ENCODE measurements around the gene SELENOO.
A peak's percentile ranks its signal among the peaks of the same experiment; 100 is the strongest.

Gene SELENOO

DNA sequence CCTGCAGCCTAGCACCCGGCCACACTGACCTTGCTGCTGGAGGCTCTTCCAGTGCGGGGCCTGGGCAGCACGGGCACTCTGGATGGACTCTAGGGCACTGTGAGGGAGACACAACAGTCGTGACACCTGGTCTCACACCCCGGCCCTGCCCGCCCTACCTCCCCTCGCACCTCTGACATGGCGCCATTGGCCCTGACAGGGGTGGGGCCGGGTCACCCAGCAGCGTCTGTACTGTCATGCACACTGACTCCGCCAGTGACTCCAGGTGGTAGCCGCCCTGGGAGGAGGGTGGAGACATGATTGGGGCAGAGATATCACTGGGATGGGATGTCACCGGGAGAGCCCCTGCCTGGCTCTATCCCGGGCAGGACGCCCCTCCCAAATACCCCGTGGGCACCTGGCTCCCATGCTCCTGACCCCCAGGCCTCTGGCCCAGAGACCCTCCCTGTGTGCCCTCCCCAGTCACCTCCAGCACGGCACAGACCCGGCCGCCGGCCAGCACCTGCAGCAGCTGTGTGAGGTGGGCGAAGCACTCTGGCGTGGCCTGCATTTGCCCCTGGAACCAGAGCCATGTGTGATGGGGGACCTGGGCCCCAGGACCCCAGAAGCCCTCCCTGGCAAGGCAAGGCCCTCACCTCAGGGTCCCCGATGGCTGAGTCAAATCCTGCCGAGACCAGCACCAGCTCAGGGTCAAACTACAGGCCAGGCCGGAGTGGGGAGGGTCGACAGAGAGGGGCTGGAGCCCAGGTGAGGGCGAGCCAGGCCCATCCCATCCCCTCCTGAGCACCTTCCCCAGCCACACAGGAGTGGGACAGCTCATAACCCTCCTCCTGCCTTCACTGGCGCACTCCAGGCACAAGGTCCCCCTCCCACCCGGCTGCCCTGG lies 47.6 kb downstream of the SELENOO start:
- no peak for DNase-seq
- intact Hi-C loops (cut with DNase I): loop anchor here (10.0 kb wide), 1 partner anchor 256 kb away; the partner anchor contains the start of genes LMF2 and NCAPH2

GRCh38 chr22:50249341-50250248 lies 48.8 kb downstream of the SELENOO start:
- DNase-seq: no peak
- intact Hi-C loops (cut with DNase I): loop anchor here (5.0 to 10.0 kb wide), 2 partner anchors 93 to 255 kb away; partner anchors contain the start of genes LMF2, NCAPH2 and PPP6R2

- no peak for DNase-seq
- intact Hi-C loops (cut with DNase I): loop anchor here (5.0 kb wide), 1 partner anchor 92 kb away; the partner anchor contains the start of gene PPP6R2
These were observed 49.4 kb downstream of the SELENOO start for GRCh38 chr22:50250249-50250554.

DNA sequence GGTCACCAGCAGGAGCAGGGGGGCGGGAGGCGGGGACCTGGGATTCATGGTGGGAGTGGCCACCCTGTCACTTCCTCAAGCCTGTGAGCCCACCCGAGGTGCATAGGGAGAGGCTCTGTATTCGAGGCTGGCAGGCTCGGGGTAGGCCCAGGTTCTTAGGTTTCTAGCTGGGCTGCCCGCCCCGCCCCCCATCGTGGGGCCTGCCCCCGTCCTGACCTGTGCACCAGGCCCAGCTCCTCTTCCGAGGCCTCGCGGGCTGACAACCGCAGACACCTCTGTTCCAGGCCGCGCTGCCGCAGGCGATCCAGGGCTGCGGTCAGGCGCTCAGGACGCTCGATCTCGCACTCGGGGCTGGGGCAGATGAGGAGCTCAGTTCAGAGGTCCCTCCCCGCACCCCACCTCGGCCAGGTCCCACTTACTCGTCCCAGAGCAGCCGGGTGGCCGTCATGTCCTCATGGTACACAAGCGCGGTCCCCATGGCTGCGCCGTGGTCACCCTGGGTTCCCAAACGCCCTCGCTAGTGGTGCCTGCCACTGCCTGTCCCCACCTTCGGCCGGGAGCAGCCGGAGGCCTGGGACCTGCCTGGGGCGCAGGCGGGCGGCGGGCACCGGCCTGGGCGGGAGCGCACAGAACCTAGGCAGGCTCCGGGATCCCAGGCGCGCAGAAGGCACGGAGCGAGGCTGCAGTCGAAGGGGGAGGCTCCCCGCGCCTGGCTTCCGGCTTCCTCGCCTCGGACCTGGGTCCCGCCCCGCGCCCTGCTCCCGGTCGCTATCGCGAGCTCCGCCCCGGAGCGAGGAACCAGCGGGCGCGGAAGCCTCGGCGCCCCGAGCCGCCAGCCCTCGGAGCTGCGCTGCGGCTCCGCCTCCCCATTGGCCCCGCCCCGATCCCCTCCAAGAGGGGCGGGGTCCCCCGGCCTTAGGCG lies 50.0 kb downstream of the SELENOO start, which contains the start of gene HDAC10:
Gene HDAC10 (minus strand): TSS at position 711 of the 922 bp plus-strand sequence. CDS start 233 bp downstream, at position 478.
- intact Hi-C loops (cut with DNase I): loop anchor here (5.0 kb wide), 1 partner anchor 91 kb away; the partner anchor contains the start of gene PPP6R2

GRCh38 chr22:50251477-50252081 lies 50.8 kb downstream of the SELENOO start:
- DNase-seq: no peak
- intact Hi-C loops (cut with DNase I): loop anchor here (5.0 kb wide), 1 partner anchor 91 kb away; the partner anchor contains the start of gene PPP6R2

More for the DNA sequence above, 50.0 kb downstream of the SELENOO start, which contains the start of gene HDAC10:
- DNase-seq: peak in 3 of 10 donors; percentile 56 to 92 (median 87)

DNA sequence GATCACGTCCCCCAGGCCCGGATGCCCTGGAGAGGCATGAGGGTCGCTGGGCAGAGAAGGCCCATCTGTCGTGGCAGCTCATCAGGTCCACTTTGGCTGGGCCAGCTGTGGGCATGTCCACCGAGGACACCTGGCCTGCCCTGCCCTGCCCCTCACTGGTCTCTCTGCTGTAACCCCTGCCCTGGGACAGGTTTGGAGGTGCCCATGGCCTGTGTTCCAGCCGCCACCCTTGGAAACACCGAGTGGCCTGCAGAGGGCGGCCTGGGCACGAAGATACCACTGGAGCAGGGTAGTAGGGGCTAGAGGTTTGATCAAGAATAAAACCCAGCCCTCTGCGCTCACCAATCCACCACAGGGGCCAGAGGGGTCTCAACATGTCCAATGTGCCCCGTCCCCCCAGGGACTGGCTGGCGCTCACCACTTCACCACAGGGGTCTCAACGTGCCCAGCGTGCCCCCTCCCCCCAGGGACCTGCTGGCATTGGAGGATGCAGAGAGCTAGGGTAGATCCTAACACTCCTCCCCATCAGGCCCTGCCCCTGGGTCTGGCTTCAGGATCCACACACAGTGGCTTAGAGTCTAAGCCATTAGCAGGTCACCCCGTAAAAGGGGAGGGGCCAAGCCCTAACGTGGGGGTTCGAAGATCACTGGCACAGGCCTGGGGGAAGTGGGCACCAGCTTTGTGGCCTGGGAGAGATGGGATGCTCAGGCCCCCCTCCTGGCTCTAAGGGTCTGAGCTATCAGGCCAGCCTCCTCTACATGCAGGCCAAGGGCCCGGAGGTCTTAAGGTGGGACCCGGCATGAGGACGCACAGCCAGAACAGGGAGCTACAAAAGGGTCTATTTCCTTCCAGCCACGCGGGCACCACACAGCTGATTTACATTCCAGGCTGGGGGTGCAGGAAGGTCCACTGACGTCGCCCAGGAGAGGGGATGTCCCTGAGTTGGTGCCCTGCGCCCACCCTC lies 51.6 kb downstream of the SELENOO start:
- intact Hi-C loops (cut with DNase I): loop anchor here (5.0 kb wide), 1 partner anchor 90 kb away; the partner anchor contains the start of gene PPP6R2
- DNase-seq: peak in 6 of 10 donors; percentile 51 to 94 (median 64)

DNA sequence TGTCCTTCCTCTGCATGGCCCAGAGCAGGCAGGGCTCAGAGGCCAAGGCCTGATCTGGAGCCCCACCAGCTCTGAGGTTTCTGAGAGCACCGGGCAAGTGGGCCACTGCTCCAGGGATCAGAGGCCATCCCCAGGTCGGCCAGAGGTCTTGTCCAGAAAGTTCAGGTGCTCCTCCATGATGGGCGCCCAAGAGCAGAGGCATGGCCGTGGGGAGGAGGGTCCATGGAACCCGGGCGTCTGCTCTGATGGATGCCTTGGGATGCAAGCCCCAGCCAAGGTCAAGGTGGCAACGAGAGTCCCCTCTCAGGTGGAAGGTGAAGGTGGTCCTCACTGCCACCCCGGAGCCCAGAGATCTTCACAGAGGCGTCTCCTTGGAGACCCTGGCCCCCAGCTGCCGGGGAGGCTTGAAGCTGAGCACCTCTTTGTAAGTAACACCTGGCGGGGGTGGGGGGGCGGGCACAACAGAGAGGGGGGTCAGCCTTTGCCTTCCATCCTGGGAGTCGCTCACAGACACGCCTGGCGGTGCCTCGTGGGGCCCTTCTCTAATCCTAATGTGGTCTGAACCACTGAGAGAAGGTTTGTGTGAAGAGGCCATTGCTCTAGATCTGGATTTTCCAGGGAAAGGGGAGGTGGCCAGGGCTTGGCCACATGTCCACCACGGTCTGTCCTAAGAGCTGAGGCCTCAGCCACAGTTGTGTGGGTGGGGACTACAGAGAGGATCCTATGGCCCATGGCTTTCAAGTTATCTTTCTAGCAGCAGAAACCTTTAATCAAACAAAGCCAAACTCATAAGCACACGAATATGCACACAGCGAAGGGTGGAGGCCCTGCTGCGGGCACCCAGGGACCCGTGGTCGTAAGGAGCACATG lies 52.5 kb downstream of the SELENOO start:
- DNase-seq: no peak
- intact Hi-C loops (cut with DNase I): loop anchor here (5.0 kb wide), 1 partner anchor 89 kb away; the partner anchor contains the start of gene PPP6R2

DNA sequence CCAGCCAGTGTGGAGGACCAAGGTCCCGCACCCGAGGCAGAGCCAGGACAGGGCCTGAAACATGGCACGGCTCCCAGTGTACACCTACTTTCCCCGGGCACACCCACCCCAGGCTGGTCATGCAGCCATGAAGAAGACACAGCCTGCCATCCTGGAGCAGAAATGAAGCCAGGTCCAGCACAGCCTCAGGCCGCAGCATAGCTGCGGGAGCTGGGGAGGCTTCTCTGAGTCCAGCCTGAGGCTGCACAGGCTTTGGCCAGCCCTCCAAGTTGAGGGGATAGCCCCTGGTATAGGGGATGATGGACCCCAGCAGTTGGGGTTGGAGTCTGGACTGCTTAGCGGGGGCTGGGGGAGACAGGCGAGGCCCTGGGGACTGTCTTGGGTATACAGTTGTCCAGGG lies 53.1 kb downstream of the SELENOO start:
- intact Hi-C loops (cut with DNase I): loop anchor here (5.0 kb wide), 1 partner anchor 88 kb away; the partner anchor contains the start of gene PPP6R2

GRCh38 chr22:50255099-50255498 lies 54.3 kb downstream of the SELENOO start:
- intact Hi-C loops (cut with DNase I): no loop called here
- DNase-seq: no peak

More for the DNA sequence above, 53.1 kb downstream of the SELENOO start:
- no peak for DNase-seq

GRCh38 chr22:50255607-50256006 lies 54.8 kb downstream of the SELENOO start:
- DNase-seq: no peak
- intact Hi-C loops (cut with DNase I): no loop called here

DNA sequence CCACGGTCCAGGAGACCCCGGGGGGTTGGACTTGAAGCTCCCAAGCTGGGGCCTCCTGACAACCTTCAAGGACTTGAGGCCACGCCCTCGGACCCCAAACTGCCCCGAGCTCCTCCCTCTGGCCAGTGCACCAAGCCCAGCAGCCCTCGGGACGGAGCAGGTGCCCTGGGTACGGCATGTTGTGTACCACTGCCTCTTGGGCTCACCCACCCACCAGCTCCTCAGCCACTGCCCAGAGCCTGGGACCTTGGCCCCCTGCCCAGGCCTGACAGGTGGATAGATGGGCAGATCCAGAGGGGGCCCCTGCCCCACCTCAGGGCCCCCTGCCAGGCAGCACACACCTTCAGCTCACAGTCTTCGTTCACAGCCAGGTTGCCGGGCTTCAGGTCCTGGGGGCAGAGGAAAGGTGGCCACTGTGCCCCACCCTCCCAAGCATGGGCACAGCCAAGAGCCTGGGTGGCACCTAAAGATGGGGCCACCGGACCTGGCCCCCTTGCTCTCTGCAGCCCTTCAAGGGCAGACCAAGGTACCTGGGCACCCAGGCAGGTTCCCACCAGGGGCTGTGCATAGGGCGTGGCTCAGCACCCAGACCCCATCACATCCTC lies 55.5 kb downstream of the SELENOO start:
- DNase-seq: no peak
- intact Hi-C loops (cut with DNase I): no loop called here

- DNase-seq: no peak
- intact Hi-C loops (cut with DNase I): no loop called here
These were observed 56.2 kb downstream of the SELENOO start for GRCh38 chr22:50257041-50257440.

DNA sequence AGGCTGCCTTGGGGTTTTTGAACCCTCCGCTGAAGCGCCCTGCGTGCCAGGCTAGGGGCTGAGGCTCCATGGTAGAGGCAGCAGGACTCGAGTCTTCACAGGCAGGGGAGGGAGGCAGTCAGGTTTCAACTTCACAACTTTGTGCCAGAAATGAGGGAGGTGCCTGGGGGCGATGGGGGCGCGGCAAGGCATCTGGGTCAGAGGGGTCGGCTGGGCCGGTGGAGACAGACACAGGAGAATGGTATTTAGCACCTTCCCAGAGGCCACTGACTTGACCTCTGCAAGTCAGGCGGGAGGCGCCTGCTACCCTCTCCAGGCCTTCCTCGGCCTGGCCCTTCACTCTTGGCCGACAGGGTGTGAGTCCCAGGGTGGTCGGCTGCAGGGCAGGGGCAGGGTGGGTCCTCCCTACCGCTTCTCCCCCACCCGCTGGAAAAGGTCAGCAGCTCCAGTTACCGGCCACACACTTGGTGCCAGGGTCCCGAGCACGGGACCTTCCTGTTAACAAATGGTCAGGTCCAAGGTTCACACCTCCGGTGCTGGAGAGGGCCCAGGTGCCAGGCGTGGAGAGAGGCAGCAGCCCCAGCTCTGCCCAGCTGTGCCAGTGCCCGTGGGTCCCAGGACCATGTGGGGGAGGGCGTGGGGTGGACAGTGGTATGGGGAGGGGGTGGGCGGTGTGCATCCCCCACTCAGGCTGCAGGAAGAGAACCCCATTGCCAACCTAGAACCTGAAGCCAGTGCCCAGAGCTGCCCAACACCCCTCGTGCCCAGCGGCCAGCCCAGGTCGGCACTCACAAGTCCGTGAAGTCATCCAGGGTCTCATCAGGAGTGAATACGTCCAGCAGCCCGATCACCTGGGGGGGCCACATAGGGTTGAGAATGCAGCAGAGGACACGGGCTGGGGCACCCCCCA lies 56.9 kb downstream of the SELENOO start:
- intact Hi-C loops (cut with DNase I): no loop called here
- no peak for DNase-seq

GRCh38 chr22:50258361-50259292 lies 57.8 kb downstream of the SELENOO start:
- intact Hi-C loops (cut with DNase I): no loop called here
- no peak for DNase-seq
